H54 (cell line): ENCODE measurements around the gene PIP5K1C.

Experiments used
- DNase-seq: peaks from one replicate; pipeline ENCODE4 v3.0.0; 2011; ENCODE audit warnings: low spot score, mixed read lengths; ENCODE audit not compliant: insufficient read length
- FAIRE-seq: peaks from 3 replicates; lab custom pipeline; 2011; peaks lifted over from hg19 to GRCh38; lab: Jason Lieb, UNC
- POLR2A ChIP-seq: IDR thresholded peaks from 2 replicates; pipeline ENCODE4 v1.6.1; 2011; ENCODE audit warnings: low read depth, mild to moderate bottlenecking, low read length

Gene PIP5K1C

DNA sequence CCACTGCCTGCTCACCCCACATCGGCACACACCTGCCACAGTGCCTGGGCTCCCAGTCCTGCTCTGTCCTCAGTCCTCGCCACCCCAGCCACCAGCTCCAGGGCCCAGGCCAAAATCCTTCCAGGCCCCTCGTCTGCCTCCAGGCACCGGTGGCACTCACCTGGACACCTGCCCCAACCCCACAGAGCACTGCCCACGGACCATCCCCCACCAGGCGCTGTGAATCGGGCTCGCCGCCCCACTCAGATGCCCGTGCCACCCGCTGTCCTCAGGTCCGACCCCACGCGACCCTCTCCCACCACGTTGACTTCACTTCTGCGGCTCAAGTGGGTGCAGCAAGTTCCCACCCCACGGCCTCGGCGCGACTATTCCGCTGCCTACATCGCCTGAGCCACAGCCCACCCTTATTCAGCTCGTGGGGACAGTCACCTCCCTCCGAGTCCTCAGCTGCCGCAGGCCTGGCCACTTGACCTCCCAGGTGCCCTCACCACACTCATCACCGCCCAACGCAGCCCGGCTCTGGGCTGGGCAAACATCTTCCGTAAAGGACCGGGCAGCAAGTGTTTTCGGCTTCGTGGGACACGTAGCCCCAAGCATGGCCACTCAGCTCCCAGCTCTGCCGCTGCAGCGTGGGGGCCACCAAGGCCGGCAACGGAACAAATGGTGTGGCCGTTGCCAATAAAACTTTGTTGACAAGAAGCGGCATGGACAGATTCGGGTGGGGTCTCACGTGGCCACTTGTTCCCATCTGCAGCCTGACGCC, 5.7 kb downstream of the PIP5K1C start:
- DNase-seq: no peak
- no peak for FAIRE-seq
- TF ChIP-seq POLR2A: no peak

DNA sequence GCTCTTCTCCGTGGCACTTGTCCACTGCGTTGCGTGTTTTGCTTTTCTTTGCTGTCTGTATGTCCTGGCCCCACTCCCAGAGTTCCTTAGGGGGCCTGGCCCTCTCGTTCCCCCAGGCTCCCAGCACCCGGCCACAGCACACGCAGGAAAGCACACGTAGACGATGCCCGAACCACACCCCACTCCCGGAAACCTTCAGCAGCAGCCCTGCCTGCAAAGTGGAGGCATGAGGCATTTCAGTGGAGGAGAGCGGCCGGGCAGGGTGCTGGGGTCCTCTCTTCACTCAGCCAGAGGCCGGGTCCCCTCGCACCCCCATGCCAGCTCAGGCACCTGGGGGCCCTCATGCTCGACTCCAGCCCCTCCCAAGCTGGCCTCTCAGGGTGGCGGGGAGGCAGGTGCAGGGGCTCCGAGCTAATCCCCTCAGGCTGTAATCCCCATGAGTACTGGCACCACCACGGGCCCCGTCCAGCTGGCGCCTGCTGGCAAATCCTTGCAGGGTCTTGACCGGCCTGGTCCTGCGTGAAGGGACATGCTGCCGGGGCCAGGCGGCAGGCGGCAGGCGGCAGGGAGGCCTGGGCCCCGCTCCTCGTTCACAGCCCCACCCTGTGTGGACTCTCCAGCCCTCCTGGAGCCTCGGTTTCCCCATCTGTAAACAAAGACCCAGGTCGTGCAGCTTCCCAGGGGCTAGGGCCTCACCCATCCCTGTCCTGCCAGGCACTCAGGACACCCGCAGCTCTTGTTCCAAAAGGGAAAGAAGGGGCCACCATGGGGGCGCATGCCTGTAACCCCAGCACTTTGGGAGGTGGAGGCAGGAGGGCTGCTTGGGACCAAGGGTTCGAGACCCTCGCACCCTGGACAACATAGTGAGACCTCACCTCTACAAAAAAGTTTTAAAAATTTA, 7.0 kb downstream of the PIP5K1C start:
- no peak for TF ChIP-seq POLR2A
- FAIRE-seq (no peak), DNase-seq (no peak)

DNA sequence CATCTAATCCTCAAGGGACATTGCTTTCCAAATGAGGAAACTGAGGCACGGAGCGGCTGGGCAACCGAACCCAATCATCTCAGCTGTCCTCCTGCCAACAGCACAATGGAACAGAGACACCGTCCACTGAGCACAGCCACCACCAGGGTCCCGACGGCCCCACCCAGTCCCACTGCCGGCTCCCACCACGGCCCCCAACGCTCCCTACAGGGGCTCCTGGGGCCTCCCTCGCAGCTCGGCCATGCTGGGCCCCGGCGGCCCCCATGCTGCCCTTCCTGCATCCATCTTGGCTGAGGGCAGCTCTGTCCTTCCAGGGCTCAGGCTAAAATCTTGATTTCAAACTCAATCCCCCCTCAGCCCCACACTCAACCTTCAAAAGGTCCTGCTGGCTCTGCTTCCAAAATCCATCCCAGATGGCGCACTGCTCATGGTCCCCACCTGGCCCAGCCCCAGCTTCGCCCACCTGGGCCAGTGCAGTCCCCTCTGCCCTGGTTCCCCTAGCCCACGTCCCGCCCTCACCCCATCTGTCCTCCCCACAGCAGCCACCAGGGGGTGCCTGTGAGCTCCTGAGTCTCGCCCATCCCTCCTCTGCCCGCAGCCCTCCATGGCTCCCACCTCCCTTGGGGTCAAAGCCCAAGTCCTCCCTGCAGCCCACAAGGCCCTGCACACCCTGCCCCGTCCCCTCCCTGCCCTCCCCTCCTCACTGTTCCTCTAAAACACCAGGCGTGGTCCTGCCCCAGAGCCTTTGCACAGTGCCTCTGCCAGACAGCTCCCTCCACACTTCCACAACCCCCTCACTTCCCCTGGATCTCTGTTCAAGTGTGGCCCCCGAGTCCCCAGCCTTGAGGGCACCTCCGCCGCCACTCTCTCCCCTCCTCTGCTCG, 7.9 kb downstream of the PIP5K1C start:
- no peak for FAIRE-seq
- no peak for TF ChIP-seq POLR2A
- DNase-seq: no peak

DNA sequence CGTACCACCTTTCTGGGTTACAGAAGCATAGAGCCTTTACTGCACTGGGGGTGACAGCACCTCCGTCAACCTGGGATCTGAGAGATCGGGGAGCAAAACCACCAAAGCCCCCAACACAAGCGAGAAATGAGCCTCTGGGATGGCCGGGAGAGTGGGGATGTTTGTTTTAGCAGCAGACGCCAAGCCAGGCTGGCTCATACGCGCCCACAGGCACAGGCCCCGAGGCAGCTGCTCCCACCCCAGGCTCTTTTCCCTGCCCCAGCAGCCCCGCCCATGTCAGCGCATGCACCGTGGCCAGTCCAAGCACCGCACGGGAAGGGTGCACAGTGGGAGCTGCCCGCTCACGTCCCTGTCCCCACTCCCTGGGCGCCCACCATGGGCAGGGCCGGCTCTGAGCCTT, 8.5 kb downstream of the PIP5K1C start:
- FAIRE-seq (no peak), DNase-seq (no peak)
- no peak for TF ChIP-seq POLR2A

DNA sequence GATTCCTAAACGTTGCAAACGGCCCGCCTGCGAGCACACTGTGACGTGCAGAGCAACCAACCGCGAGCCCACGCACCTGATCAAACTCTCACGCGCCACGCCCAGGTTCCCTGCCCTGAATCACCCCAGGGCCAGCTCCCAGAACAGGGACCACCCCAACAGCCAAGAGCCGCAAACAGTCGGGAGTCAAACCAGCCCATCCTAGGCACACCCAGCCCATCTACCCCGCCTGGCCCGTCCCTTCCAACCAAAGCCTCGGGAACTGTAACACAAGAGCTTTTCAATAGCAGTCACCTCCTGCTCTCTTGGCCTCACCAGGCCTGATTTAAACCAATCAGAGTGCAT, 8.9 kb downstream of the PIP5K1C start:
- no peak for FAIRE-seq
- no peak for DNase-seq
- TF ChIP-seq POLR2A: no peak

DNA sequence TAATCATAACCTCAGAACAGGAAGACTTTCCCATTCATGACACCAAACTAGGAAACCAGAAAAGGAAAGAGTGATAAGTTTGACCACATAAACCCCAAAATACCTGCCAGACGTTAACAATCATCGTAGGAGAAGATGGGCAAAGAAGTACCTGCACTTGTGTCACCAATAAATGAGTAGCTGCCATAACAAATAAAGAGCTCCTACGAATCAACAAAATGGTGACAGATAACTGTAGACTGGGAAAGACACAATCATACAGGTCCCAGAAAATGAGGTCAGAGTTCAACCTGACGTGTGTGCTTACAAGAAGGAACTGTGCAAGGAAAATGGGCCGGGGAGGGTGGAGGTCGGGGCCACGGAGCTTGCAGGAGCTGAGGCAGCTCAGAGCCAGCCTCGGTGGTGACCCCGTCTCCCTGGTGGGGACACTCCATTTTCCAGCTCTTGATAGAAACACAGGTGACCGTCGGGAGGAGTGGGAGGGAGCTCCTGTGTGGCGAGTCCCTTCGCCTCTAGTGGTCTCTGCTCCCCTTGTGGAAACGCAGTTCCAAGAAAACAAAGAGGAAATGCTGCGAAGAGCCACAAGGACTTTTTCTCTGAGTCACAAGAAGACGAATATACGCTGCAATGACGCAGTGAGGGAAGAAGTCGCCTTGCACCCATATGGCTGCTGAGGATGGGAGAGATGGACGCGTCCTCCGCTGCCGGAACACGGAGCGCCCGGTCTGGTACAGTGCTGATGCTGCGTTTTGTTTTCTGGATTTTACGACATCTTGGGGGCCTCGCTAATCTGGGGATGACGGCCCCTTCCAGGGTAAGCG, 9.5 kb downstream of the PIP5K1C start:
- TF ChIP-seq POLR2A: no peak
- FAIRE-seq (no peak), DNase-seq (no peak)

DNA sequence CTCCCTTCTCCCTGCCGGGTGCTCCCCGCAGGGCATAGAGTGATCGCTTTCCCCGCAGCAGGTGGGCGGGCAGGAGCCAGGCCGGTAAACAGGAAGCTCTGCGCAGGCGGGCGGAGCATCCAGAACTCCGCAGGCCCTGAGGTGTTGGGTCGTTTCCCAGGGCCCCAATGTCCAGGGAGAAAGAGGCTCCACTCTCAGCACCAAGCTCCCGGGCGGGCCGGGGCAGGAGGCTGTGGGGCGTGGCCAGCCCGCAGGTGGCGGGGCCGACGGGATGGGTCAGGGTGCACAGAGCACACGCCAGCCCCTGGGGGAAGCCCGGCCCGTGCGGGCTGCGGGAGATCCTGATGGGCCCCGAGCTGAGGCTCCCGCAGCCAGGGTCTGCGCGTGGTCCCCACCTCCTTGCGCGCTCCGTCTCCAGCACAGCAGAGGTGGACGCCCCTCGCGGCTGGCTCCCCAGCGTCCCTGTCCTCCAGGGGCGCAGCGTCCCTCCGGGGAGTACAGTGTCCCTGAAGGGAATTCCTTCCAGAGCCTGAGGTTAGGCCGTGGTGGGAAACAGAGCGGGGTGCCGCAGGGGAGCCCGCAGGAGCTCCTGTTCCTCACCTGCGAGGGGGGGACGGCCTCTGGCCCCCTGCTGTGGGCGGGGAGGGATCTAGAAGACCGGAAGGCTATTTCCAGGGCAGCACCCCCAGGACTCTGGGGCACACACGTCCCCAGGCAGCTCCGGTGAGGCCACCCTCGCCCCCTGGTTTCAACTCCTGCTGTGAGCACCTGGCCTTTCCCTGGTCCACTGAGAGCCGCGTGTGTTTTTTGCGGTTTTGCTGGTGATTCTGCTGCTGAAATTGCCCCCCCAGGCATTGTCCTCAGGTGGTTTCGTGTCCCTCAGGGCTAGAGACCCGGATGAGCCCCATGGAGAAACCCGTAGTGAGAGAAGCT, 12.2 kb downstream of the PIP5K1C start:
- DNase-seq (no peak), FAIRE-seq (no peak)
- no peak for TF ChIP-seq POLR2A

DNA sequence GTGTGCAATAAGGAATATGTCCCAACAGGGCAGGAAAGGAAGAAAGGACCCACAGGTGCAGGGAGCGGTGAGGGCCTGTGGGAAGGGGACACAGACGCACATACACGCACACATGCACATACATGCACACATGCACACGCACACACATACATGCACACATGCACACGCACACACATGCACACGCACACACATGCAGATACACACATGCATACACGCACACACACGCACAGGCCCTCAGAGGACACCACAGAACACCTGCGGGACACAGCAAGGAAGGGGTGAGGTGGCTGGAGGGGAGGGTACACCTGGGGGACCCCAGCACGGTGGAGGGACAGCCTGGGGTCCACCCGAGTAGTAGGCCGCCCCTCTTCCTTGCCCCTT, 12.9 kb downstream of the PIP5K1C start:
- TF ChIP-seq POLR2A: no peak
- no peak for FAIRE-seq

DNA sequence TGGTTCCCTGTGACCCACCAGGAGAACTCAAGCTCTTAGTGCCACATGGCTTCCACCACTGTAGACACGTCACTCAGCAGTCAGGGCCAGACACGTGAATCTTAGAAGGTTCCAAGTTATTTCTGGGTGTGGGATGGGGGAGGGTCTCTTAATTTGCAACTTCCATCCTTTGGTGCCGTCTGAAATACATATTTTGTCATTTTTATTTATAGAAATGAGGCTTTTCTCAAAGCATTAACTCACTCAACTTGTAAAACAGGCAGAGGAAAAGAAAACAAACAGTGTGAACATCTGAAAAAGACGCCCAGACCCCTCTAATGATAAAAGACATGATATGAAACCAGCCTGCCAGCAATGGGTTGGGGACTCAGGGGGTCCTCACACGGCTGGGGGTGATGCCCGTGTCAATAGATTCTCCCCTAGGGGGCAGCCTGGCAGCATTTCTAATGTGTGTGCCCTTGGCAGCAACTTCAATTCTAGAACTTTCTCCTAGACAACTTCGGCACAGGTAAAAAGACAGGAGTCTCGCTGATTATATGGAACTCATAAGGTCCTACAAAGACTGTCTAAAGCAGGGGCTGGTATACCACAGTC, 15.4 kb downstream of the PIP5K1C start:
- FAIRE-seq: no peak
- TF ChIP-seq POLR2A: no peak
- DNase-seq: no peak

More for the DNA sequence above, 12.9 kb downstream of the PIP5K1C start:
- DNase-seq: no peak

DNA sequence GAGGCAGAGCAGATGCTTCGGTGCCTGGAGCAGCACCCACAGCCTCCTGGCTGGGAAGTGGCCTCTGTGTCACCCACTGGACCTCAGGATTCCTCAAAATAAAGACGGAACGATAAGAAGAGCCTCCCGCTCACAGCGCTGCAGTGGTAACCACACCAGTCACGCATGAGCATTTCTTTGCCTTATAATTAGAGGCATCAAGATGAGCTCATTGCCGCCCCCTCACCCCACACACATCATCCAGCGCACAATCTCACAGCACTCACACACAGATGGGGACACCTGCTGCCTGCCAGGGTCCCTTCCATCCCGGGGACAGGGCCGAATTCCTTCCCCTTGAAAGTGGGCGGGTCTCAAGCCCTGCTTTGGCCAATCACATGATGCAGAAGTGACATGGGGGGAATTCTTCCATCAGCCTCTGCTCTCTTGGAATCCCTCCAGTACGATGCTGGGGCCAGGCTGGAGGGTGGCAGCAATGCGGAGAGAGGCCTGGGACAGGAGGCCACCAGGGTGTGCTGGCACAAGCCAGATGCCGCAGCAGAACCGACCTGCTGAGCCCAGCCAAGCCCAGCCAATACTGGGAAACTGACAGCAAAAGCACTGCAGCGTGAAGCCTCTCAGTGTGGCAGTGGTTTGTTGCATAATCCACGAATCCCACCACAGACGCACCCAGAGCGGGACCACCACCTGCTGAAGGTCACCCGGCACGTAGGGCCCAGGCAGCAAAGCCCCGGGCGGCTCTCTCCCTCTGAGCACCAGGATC, 16.0 kb downstream of the PIP5K1C start:
- TF ChIP-seq POLR2A: no peak
- FAIRE-seq (no peak), DNase-seq (no peak)
